GM19238 (cell line): ENCODE results near the gene THSD4.

Experiments used
- DNase-seq: peaks from one replicate; pipeline ENCODE4 v3.0.0; 2011; ENCODE audit warnings: low spot score; ENCODE audit not compliant: insufficient read length

THSD4 gene

GRCh38 chr15:71773206-71773859 lies 658.1 kb downstream of the THSD4 start:
- no peak for DNase-seq

GRCh38 chr15:71775856-71776255 lies 660.6 kb downstream of the THSD4 start:
- DNase-seq = no peak

GRCh38 chr15:71776304-71776703 lies 661.0 kb downstream of the THSD4 start:
- DNase-seq = no peak

- no peak for DNase-seq
Observed at GRCh38 chr15:71777216-71777943, 662.1 kb downstream of the THSD4 start.

- no peak for DNase-seq
Observed at GRCh38 chr15:71779073-71779797, 664.0 kb downstream of the THSD4 start.

- peak; percentile 60 for DNase-seq
Observed at GRCh38 chr15:71780115-71780976, 665.1 kb downstream of the THSD4 start.

GRCh38 chr15:71781179-71781964 lies 666.1 kb downstream of the THSD4 start:
- DNase-seq = no peak

- DNase-seq = no peak
Observed at GRCh38 chr15:71781965-71782265, 666.6 kb downstream of the THSD4 start.

GRCh38 chr15:71782422-71783165 lies 667.3 kb downstream of the THSD4 start:
- DNase-seq = no peak

- DNase-seq = no peak
Observed at GRCh38 chr15:71784719-71785118, 669.4 kb downstream of the THSD4 start.

GRCh38 chr15:71785996-71786395 lies 670.7 kb downstream of the THSD4 start:
- DNase-seq = no peak

GRCh38 chr15:71786673-71787072 lies 671.4 kb downstream of the THSD4 start:
- DNase-seq = no peak

- no peak for DNase-seq
Observed at GRCh38 chr15:71788646-71789579, 673.6 kb downstream of the THSD4 start.

- no peak for DNase-seq
Observed at GRCh38 chr15:71789616-71790015, 674.3 kb downstream of the THSD4 start.

- no peak for DNase-seq
Observed at GRCh38 chr15:71790081-71790480, 674.8 kb downstream of the THSD4 start.

GRCh38 chr15:71791975-71792374 lies 676.7 kb downstream of the THSD4 start:
- DNase-seq = no peak

- no peak for DNase-seq
Observed at GRCh38 chr15:71792521-71792920, 677.2 kb downstream of the THSD4 start.

GRCh38 chr15:71798641-71799040 lies 683.4 kb downstream of the THSD4 start:
- DNase-seq = no peak

GRCh38 chr15:71800190-71800589 lies 684.9 kb downstream of the THSD4 start:
- no peak for DNase-seq
